ENCODE measurements around the gene STK11IP.

DNA sequence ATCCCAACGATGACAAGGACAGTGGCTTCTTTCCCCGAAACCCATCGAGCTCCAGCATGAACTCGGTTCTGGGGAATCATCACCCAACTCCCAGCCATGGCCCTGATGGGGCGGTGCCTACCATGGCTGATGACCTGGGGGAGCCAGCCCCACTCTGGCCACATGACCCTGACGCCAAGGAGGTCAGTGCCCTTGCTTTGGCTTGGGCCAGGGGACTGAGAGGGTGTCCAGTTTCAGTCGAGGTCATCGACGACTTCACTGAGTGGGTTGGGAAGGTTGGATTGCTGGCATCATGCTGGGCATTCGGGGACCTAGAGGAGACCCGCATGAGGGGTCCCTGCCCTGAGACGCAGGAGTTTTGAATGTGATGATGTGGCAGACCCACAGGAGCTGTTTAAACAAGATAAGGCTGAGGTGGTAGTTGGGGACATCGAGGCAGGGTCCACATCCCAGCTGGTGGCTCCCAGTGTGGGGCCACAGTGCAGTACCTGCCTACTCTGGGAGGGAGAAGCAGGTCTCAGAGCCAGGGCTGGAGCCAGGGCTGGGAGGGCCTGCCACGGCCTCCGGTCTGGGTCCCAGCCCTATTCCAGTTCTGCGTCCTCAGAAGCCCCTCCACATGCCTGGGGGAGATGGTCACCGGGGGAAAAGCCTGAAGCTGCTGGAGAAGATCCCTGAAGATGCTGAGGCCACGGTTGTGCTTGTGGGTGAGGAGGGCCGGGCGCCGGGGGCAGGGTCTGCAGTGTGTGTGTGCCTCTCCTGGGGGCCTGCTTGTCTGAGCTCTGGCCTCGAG, 35.8 kb downstream of the STK11IP start:
- TF ChIP-seq, protein P1, sequence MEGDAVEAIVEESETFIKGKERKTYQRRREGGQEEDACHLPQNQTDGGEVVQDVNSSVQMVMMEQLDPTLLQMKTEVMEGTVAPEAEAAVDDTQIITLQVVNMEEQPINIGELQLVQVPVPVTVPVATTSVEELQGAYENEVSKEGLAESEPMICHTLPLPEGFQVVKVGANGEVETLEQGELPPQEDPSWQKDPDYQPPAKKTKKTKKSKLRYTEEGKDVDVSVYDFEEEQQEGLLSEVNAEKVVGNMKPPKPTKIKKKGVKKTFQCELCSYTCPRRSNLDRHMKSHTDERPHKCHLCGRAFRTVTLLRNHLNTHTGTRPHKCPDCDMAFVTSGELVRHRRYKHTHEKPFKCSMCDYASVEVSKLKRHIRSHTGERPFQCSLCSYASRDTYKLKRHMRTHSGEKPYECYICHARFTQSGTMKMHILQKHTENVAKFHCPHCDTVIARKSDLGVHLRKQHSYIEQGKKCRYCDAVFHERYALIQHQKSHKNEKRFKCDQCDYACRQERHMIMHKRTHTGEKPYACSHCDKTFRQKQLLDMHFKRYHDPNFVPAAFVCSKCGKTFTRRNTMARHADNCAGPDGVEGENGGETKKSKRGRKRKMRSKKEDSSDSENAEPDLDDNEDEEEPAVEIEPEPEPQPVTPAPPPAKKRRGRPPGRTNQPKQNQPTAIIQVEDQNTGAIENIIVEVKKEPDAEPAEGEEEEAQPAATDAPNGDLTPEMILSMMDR (IDR thresholded peaks at IDR 0.05), result no peak
- no peak for TF ChIP-seq POLR2A (IDR thresholded peaks at IDR 0.05)
- TF ChIP-seq EP300 (IDR thresholded peaks at IDR 0.05), result no peak

Measured in tibial nerve (tissue), 4 donors.